ENCODE results near the gene NR2C2AP. TPM values are rescaled to one million over a fixed set of nuclear protein-coding genes. Genes with fewer than 3 reads are reported as not detected.

NR2C2AP gene
- total and polyA plus RNA-seq, 2 of the 13 experiments (the other 11 are each of a cell fraction or from before 2014, with no cell fraction given): 12.2 to 26.8 TPM

- TF ChIP-seq MIER2 (CRISPR knock-in tag; IDR thresholded peaks at IDR 0.05) (peak; percentile 80), ATAD3A (CRISPR knock-in tag; IDR thresholded peaks at IDR 0.05) (no peak), GTF3A (CRISPR knock-in tag; conservative IDR thresholded peaks at IDR 0.05) (no peak), ZNF550 (CRISPR knock-in tag; IDR thresholded peaks at IDR 0.05; ENCODE audit: borderline replicate concordance) (0 out of 2 replicates have a peak, but pooled peaks have one; percentile 88), STAT5B (CRISPR knock-in tag; IDR thresholded peaks at IDR 0.05) (no peak), CBX5 (CRISPR knock-in tag; IDR thresholded peaks at IDR 0.05; ENCODE audit: borderline replicate concordance) (no peak), NFIC (IDR thresholded peaks at IDR 0.05; ENCODE audit: low read length) (no peak), TFE3 (CRISPR knock-in tag; IDR thresholded peaks at IDR 0.05) (no peak), EP300 (IDR thresholded peaks at IDR 0.05; ENCODE audit: low read depth in 2 of 2, low read length in 2 of 2) (no peak), EP300 (CRISPR knock-in tag; IDR thresholded peaks at IDR 0.05; ENCODE audit: borderline replicate concordance) (0 out of 2 replicates have a peak, but pooled peaks have one; percentile 11), NFKB2 (CRISPR knock-in tag; IDR thresholded peaks at IDR 0.05; ENCODE audit: borderline replicate concordance) (peak; percentile 63; the same call in 1 of the 2 replicates)
- TF ChIP-seq, protein P1, sequence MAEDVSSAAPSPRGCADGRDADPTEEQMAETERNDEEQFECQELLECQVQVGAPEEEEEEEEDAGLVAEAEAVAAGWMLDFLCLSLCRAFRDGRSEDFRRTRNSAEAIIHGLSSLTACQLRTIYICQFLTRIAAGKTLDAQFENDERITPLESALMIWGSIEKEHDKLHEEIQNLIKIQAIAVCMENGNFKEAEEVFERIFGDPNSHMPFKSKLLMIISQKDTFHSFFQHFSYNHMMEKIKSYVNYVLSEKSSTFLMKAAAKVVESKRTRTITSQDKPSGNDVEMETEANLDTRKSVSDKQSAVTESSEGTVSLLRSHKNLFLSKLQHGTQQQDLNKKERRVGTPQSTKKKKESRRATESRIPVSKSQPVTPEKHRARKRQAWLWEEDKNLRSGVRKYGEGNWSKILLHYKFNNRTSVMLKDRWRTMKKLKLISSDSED (CRISPR knock-in tag; IDR thresholded peaks at IDR 0.05): no peak
- TF ChIP-seq, protein P2, sequence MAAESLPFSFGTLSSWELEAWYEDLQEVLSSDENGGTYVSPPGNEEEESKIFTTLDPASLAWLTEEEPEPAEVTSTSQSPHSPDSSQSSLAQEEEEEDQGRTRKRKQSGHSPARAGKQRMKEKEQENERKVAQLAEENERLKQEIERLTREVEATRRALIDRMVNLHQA (CRISPR knock-in tag; IDR thresholded peaks at IDR 0.05): no peak
- TF ChIP-seq, protein P3, sequence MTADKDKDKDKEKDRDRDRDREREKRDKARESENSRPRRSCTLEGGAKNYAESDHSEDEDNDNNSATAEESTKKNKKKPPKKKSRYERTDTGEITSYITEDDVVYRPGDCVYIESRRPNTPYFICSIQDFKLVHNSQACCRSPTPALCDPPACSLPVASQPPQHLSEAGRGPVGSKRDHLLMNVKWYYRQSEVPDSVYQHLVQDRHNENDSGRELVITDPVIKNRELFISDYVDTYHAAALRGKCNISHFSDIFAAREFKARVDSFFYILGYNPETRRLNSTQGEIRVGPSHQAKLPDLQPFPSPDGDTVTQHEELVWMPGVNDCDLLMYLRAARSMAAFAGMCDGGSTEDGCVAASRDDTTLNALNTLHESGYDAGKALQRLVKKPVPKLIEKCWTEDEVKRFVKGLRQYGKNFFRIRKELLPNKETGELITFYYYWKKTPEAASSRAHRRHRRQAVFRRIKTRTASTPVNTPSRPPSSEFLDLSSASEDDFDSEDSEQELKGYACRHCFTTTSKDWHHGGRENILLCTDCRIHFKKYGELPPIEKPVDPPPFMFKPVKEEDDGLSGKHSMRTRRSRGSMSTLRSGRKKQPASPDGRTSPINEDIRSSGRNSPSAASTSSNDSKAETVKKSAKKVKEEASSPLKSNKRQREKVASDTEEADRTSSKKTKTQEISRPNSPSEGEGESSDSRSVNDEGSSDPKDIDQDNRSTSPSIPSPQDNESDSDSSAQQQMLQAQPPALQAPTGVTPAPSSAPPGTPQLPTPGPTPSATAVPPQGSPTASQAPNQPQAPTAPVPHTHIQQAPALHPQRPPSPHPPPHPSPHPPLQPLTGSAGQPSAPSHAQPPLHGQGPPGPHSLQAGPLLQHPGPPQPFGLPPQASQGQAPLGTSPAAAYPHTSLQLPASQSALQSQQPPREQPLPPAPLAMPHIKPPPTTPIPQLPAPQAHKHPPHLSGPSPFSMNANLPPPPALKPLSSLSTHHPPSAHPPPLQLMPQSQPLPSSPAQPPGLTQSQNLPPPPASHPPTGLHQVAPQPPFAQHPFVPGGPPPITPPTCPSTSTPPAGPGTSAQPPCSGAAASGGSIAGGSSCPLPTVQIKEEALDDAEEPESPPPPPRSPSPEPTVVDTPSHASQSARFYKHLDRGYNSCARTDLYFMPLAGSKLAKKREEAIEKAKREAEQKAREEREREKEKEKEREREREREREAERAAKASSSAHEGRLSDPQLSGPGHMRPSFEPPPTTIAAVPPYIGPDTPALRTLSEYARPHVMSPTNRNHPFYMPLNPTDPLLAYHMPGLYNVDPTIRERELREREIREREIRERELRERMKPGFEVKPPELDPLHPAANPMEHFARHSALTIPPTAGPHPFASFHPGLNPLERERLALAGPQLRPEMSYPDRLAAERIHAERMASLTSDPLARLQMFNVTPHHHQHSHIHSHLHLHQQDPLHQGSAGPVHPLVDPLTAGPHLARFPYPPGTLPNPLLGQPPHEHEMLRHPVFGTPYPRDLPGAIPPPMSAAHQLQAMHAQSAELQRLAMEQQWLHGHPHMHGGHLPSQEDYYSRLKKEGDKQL (CRISPR knock-in tag; IDR thresholded peaks at IDR 0.05; ENCODE audit: low read depth): peak; percentile 11; the same call in 1 of the 2 replicates
- TF ChIP-seq, protein P4, sequence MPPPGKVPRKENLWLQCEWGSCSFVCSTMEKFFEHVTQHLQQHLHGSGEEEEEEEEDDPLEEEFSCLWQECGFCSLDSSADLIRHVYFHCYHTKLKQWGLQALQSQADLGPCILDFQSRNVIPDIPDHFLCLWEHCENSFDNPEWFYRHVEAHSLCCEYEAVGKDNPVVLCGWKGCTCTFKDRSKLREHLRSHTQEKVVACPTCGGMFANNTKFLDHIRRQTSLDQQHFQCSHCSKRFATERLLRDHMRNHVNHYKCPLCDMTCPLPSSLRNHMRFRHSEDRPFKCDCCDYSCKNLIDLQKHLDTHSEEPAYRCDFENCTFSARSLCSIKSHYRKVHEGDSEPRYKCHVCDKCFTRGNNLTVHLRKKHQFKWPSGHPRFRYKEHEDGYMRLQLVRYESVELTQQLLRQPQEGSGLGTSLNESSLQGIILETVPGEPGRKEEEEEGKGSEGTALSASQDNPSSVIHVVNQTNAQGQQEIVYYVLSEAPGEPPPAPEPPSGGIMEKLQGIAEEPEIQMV (CRISPR knock-in tag; IDR thresholded peaks at IDR 0.05; ENCODE audit: low read depth): peak; percentile 83
- TF ChIP-seq, protein P5, sequence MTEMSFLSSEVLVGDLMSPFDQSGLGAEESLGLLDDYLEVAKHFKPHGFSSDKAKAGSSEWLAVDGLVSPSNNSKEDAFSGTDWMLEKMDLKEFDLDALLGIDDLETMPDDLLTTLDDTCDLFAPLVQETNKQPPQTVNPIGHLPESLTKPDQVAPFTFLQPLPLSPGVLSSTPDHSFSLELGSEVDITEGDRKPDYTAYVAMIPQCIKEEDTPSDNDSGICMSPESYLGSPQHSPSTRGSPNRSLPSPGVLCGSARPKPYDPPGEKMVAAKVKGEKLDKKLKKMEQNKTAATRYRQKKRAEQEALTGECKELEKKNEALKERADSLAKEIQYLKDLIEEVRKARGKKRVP (CRISPR knock-in tag; IDR thresholded peaks at IDR 0.05): 0 out of 4 replicates have a peak, but pooled peaks of 1 of the 2 experiments have one; percentile 39
These were observed 21.8 kb upstream of the NR2C2AP start (continued) for GRCh38 chr19:19224852-19225494.

Data from HepG2 (cell line).